ENCODE results near the gene VASH1. TPM values are rescaled to one million over a fixed set of nuclear protein-coding genes. Genes with fewer than 3 reads are reported as not detected.
"Not testable (repeated sequence)": the region's sequence is repeated elsewhere in the genome, so short reads cannot be mapped to it uniquely, and the experiment has no call there.

Gene VASH1
- not detected in 2 replicates for total RNA-seq (2014; rRNA removed; shearing (Covaris generic))

GRCh38 chr14:76761136-76761959 lies at the start of gene VASH1:
Gene VASH1 (plus strand): TSS chr14:76761468. CDS start chr14:76762822, 1,354 bp downstream.
- DNase-seq (ENCODE audit: low spot score): no peak

- no peak for DNase-seq (ENCODE audit: low spot score)
Observed at GRCh38 chr14:76713121-76713520, 48.1 kb upstream of the VASH1 start.

GRCh38 chr14:76714470-76714869 lies 46.8 kb upstream of the VASH1 start:
- DNase-seq (ENCODE audit: low spot score): no peak

GRCh38 chr14:76715101-76715500 lies 46.2 kb upstream of the VASH1 start:
- DNase-seq (ENCODE audit: low spot score): no peak

GRCh38 chr14:76715511-76716081 lies 45.7 kb upstream of the VASH1 start:
- DNase-seq (ENCODE audit: low spot score): no peak

GRCh38 chr14:76716285-76716684 lies 45.0 kb upstream of the VASH1 start:
- DNase-seq (ENCODE audit: low spot score): no peak

GRCh38 chr14:76717508-76718290 lies 43.6 kb upstream of the VASH1 start:
- DNase-seq (ENCODE audit: low spot score): no peak

GRCh38 chr14:76718306-76719040 lies 42.8 kb upstream of the VASH1 start:
- no peak for DNase-seq (ENCODE audit: low spot score)

GRCh38 chr14:76719666-76720065 lies 41.6 kb upstream of the VASH1 start:
- DNase-seq (ENCODE audit: low spot score): no peak

- DNase-seq (ENCODE audit: low spot score): peak; percentile 25
Observed at GRCh38 chr14:76720382-76720813, 40.9 kb upstream of the VASH1 start.

GRCh38 chr14:76721506-76721905 lies 39.8 kb upstream of the VASH1 start:
- not testable (repeated sequence) for DNase-seq (ENCODE audit: low spot score)

GRCh38 chr14:76724651-76725550 lies 36.4 kb upstream of the VASH1 start:
- no peak for DNase-seq (ENCODE audit: low spot score)

GRCh38 chr14:76726551-76726970 lies 34.7 kb upstream of the VASH1 start:
- DNase-seq (ENCODE audit: low spot score): no peak

- no peak for DNase-seq (ENCODE audit: low spot score)
Observed at GRCh38 chr14:76727384-76727783, 33.9 kb upstream of the VASH1 start.

GRCh38 chr14:76727901-76728300 lies 33.4 kb upstream of the VASH1 start:
- DNase-seq (ENCODE audit: low spot score): no peak

GRCh38 chr14:76729258-76729657 lies 32.0 kb upstream of the VASH1 start:
- no peak for DNase-seq (ENCODE audit: low spot score)

- DNase-seq (ENCODE audit: low spot score): no peak
Observed at GRCh38 chr14:76729953-76730505, 31.2 kb upstream of the VASH1 start.

- DNase-seq (ENCODE audit: low spot score): not testable (repeated sequence)
Observed at GRCh38 chr14:76734501-76734900, 26.8 kb upstream of the VASH1 start.

- DNase-seq (ENCODE audit: low spot score): no peak
Observed at GRCh38 chr14:76736514-76736913, 24.8 kb upstream of the VASH1 start.

GRCh38 chr14:76741074-76741473 lies 20.2 kb upstream of the VASH1 start:
- DNase-seq (ENCODE audit: low spot score): no peak
